T follicular helper cell (primary cell): Measurements from ENCODE around the gene DGUOK.
"Not testable (repeated sequence)": the region's sequence is repeated elsewhere in the genome, so short reads cannot be mapped to it uniquely, and the experiment has no call there.

Experiments
- DNase-seq: peaks from one replicate; pipeline ENCODE4 v3.0.0-alpha.2; 2020; ENCODE audit warnings: low read depth

DGUOK gene

GRCh38 chr2:73920577-73921545 is 5.8 kb upstream of the DGUOK start:
- DNase-seq, result peak; percentile 16

GRCh38 chr2:73921581-73921980 is 5.1 kb upstream of the DGUOK start:
- DNase-seq, result no peak

GRCh38 chr2:73922681-73923080 is 4.0 kb upstream of the DGUOK start:
- no peak for DNase-seq

DNA sequence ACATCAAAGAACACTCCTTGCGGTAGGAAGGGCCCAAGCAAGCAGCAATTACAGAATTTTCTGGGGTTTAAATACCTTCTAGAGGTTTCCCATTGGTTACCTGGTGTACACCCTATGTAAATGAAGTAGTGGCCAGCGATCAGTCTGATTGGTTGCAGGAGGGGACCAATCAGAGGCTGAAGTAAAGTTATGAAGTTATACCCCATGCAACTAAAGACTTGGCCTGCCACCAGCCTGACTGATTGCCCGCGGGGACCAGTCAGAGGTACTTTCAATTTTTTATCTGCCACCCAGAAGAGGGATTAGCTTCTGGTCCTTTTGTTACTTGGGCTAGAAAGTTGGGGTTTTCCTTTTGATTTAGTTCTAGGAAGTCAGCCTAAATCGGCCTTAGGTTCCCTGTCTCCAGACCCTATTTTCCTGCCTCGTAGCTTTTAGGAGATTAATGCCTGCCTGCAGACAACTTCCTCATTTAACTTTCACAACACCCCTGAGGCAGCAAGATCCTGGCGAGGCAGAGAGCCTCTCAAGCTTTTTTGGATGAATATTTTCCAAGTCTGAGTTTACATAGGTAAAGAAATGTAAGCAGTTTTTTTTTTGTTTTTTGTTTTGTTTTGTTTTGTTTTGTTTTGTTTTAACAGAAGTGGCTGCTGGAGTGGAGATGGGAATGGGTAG is 1.5 kb upstream of the DGUOK start:
- DNase-seq, result no peak

GRCh38 chr2:73925853-73926492 is 707 bp upstream of the DGUOK start:
- no peak for DNase-seq

GRCh38 chr2:73927344-73927743 is 664 bp downstream of the DGUOK start:
- no peak for DNase-seq

DNA sequence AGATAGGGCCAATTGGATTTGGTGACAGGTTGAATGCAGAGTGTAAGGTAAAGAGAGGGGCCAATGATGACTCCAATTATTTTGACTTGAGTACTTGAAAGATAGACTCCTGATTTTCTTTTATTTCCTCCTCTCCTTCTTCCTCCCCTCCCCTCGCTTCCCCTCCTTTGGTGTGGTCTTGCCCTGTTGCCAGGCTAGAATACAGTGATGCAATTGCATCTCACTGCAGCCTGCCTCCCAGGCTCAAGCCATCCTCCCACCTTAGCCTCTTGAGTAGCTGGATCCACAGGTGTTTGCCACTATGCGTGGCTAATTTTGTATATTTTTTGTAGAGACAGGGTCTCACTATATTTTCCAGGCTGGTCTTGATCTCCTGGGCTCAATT is 2.3 kb downstream of the DGUOK start:
- DNase-seq, result no peak

DNA sequence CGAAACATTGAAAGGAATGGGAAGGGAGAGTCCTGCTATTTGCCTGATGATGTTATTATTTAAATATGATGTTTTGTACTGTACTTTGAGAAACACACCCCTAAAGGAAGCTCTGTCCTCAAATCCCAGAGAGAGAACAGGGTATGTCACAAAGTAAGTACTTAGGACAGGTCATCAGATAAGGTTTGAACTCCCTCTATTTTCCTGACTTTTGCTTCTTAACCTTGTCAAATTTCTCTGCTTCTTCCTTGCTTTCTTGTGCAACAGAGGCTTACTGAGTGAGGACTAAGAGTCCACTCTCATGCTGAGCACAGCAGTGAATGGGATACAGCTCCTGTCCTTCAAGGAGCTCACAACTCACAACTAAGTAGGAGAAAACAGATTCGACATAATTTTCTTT is 3.7 kb downstream of the DGUOK start:
- no peak for DNase-seq

GRCh38 chr2:73931531-73932500 is 5.1 kb downstream of the DGUOK start:
- DNase-seq, result no peak

DNA sequence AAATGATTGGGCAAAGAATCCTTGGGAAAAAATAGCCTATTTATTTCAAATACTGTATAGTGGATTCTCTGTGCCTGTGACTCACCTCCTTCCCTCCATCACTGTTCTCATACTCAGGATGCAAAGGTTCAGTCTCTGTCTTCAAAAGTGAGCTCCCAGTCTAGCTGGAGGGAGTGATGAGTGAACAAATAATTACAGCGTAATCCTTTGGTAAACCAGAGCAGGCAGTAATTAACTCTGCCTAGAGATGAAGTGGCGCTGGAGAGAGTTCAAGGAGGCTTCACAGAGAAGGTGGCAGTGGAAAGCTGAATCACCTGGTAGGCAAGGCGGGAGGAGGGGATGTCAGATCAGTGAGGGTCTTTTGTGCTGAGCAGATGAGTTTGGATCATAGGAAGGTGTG is 6.5 kb downstream of the DGUOK start:
- DNase-seq, result no peak

DNA sequence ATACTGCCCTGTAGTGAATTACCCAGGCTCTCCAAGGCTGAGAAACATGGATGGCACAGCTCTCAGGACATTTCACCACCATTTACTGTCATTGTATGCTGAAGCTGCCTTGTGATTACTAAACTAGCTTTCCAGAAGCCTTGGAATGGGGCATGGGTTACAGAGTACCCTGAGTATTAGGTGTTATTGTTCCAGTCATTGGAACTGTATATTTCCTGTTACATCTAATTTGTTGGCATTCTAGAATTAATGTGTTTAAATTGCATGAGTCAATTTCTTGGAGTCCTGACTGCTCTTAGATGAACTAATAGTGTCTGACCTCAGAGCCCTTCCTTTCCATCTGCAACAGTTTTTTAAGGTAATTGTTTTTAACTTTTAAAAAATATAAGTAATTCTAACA is 9.0 kb downstream of the DGUOK start:
- no peak for DNase-seq

GRCh38 chr2:73937103-73937885 is 10.6 kb downstream of the DGUOK start:
- no peak for DNase-seq

GRCh38 chr2:73937899-73938298 is 11.2 kb downstream of the DGUOK start:
- no peak for DNase-seq

GRCh38 chr2:73938718-73939352 is 12.2 kb downstream of the DGUOK start:
- DNase-seq, result no peak

GRCh38 chr2:73939419-73939818 is 12.7 kb downstream of the DGUOK start:
- no peak for DNase-seq

DNA sequence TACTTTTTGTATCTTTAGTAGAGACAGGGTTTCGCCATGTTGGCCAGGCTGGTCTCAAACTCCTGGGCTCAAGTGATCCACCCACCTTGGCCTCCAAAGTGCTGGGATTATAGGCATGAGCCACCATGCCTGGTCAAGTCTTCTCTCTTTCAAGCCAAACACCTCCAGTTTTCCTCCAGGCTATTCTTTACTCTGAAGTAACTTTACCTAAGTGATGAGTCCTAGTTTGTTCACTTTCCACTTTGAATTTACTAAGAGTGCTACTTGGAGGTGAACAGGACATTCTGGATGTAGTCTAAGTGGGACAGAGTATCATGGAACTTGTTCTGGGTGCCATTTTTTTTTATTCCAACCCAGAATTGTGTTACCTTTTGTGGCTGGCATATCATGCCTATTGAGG is 13.4 kb downstream of the DGUOK start:
- DNase-seq, result not testable (repeated sequence)

GRCh38 chr2:73942664-73943063 is 16.0 kb downstream of the DGUOK start:
- no peak for DNase-seq

DNA sequence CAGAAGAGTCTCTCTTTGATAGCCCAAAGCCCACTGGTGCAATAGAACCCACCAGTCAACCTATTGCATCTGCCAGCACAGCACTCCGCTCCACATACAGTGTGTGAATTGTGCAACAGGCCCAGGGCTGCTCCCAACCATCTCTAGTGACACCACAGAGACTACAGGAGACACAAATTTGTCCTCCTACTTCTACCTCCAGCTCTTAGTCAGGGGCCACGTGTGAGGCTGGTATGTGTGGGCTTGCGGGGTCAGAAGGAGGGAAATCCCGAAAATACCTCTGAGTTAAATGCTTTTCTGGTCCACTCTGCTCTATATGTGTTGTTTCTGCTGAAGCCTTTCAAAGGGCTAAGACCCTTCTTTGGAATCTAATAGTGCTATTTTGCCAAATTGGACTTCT is 18.0 kb downstream of the DGUOK start:
- no peak for DNase-seq

DNA sequence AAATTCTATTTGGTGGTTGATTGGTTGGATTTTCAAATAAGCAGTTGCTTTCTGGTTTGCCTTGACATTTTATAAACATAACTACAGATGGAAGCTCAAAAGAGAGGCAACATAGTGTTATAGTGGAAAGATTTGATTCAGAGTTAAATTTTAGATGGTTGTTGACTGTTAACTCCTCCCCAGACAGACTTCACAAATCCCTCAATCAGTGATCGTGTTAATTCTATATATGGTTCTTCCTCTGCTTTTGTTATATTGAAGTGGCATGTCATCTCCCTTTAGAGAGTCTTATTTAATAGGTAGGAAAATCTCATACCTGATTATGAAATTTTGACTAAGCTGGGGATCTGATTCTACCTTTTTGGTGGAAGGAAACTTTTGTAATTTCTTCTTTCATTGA is 19.5 kb downstream of the DGUOK start:
- no peak for DNase-seq

GRCh38 chr2:73946666-73947065 is 20.0 kb downstream of the DGUOK start:
- no peak for DNase-seq
